SU-DHL-6 (cell line): Measurements from ENCODE around the gene TCP11.

Source experiments
- EZH2phosphoT487 ChIP-seq: fragments of 200-600 bp; sonication (generic), shearing (Covaris generic); conservative IDR thresholded peaks from 2 replicates; pipeline ENCODE4 v1.6.1; 2018; ENCODE audit warnings: mild to moderate bottlenecking, antibody characterized with exemption, low read length, moderate library complexity, mixed read lengths
- TF ChIP-seq, protein P1 (sequence below): fragments of 200-600 bp; sonication (generic); IDR thresholded peaks from one replicate; pipeline ENCODE4 v1.5.1; 2017; ENCODE audit warnings: antibody characterized with exemption, mild to moderate bottlenecking, low read length, moderate library complexity; ENCODE audit not compliant: insufficient read depth, poor library complexity, severe bottlenecking

DNA sequence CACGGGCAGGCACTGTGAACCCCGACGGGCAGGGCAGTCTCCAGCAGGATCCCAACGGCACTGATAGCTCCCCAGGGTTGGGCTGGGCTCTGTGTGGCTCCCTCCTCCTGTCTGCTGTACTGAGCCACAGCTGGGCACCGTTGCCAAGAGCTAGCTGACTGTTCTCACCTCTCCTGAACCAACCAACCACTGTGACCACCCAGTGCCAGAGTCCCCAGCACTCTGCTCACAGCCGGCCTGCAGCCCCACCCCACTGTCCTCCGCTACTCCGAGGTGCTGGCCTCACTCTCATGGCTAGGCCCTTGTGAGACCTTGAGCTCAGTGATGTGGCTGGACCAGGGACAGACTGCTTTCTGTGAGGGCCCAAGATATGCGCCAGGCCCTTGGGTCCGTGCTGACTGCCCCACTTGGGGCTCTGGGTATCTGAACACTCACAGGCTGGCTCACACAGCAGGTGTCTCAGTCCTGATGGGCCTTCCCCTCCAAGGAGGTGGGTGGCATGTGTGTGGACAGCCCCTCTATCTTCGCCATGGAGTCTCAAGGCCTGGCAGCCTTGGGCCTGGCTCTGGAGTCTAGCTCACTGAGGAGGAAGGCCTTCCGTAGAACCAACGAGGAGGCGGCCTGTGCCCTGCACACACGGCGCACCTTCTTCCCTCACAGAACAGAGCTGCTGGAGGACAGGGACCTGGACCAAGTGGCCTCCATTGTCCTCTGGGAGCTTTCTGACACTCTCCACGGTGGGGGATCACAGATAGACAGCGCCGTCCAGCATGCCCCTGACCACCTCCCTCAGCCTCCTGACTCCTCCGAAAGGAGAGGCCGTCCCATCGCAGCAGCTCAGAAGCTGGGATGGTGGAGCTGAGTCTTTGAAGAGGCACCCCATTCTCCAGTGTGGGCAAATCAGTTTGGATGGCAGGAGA lies 53.5 kb downstream of the TCP11 start:
- TF ChIP-seq, protein P1, sequence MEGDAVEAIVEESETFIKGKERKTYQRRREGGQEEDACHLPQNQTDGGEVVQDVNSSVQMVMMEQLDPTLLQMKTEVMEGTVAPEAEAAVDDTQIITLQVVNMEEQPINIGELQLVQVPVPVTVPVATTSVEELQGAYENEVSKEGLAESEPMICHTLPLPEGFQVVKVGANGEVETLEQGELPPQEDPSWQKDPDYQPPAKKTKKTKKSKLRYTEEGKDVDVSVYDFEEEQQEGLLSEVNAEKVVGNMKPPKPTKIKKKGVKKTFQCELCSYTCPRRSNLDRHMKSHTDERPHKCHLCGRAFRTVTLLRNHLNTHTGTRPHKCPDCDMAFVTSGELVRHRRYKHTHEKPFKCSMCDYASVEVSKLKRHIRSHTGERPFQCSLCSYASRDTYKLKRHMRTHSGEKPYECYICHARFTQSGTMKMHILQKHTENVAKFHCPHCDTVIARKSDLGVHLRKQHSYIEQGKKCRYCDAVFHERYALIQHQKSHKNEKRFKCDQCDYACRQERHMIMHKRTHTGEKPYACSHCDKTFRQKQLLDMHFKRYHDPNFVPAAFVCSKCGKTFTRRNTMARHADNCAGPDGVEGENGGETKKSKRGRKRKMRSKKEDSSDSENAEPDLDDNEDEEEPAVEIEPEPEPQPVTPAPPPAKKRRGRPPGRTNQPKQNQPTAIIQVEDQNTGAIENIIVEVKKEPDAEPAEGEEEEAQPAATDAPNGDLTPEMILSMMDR, result no peak
- TF ChIP-seq EZH2phosphoT487, result no peak
